Retinal pigment epithelial cell (primary cell): ENCODE data around the gene WSCD1.

Experiments
- DNase-seq: peaks from one replicate; pipeline ENCODE4 v3.0.0-alpha.2; 2010; ENCODE audit warnings: low read depth
- H3K4me3 ChIP-seq: 2 replicates; pipeline ENCODE4 v1.5.1; 2011; ENCODE audit warnings: mild to moderate bottlenecking, low read length, control low read depth, moderate library complexity
- TF ChIP-seq, protein P1 (sequence below): conservative IDR thresholded peaks from 2 replicates; pipeline ENCODE4 v1.5.1; 2011; ENCODE audit warnings: low read depth, low read length, control low read depth, inconsistent platforms

The WSCD1 gene

GRCh38 chr17:6170349-6170748 lies 100.2 kb downstream of the WSCD1 start:
- DNase-seq, result no peak
- TF ChIP-seq, protein P1, sequence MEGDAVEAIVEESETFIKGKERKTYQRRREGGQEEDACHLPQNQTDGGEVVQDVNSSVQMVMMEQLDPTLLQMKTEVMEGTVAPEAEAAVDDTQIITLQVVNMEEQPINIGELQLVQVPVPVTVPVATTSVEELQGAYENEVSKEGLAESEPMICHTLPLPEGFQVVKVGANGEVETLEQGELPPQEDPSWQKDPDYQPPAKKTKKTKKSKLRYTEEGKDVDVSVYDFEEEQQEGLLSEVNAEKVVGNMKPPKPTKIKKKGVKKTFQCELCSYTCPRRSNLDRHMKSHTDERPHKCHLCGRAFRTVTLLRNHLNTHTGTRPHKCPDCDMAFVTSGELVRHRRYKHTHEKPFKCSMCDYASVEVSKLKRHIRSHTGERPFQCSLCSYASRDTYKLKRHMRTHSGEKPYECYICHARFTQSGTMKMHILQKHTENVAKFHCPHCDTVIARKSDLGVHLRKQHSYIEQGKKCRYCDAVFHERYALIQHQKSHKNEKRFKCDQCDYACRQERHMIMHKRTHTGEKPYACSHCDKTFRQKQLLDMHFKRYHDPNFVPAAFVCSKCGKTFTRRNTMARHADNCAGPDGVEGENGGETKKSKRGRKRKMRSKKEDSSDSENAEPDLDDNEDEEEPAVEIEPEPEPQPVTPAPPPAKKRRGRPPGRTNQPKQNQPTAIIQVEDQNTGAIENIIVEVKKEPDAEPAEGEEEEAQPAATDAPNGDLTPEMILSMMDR, result no peak
- no peak overlapping the region for H3K4me3 ChIP-seq

- DNase-seq, result no peak
- TF ChIP-seq, protein P1, result no peak
Observed at GRCh38 chr17:6172642-6173330, 102.6 kb downstream of the WSCD1 start.

GRCh38 chr17:6173653-6174052 lies 103.5 kb downstream of the WSCD1 start:
- TF ChIP-seq, protein P1, result no peak
- no peak for DNase-seq
- no peak overlapping the region for H3K4me3 ChIP-seq

More at GRCh38 chr17:6172642-6173330, 102.6 kb downstream of the WSCD1 start:
- no peak overlapping the region for H3K4me3 ChIP-seq
